CD14-positive monocyte (primary cell): ENCODE measurements around the gene KCNK6. TPM values are rescaled to one million over a fixed set of nuclear protein-coding genes. Genes with fewer than 3 reads are reported as not detected.
"Not testable (repeated sequence)": the region's sequence is repeated elsewhere in the genome, so short reads cannot be mapped to it uniquely, and the experiment has no call there.

Experiments used
- DNase-seq, 3 donors: peaks; one replicate each; pipeline ENCODE4 v3.0.0-alpha.2; 2011 to 2022
- H2AFZ ChIP-seq: 2 replicates; pipeline ENCODE4 v1.6.0; 2012; ENCODE audit warnings: mild to moderate bottlenecking, low read depth, low read length, inconsistent platforms; ENCODE audit not compliant: insufficient read depth, poor library complexity, severe bottlenecking
- H3K27ac ChIP-seq, 2 donors: 1 replicate in 1 of 2; 2 replicates in 1 of 2; pipeline ENCODE4 v1.5.1; 2012 to 2013; ENCODE audit warnings: low read length in 2 of 2, control low read depth in 1 of 2, inconsistent platforms in 1 of 2, low read depth in 1 of 2, mild to moderate bottlenecking in 1 of 2
- H3K27me3 ChIP-seq, 2 donors: one replicate each; pipeline versions ENCODE4 v1.6.0 to v1.6.1; 2011 to 2013; ENCODE audit warnings: low read length in 2 of 2; ENCODE audit not compliant: control insufficient read depth in 2 of 2, insufficient read depth in 2 of 2
- H3K36me3 ChIP-seq, 2 donors: replicated peaks in 1 of 2; 1 replicate in 1 of 2; 2 replicates in 1 of 2; pipeline versions ENCODE4 v1.5.1 to v1.6.1; 2012 to 2013; ENCODE audit warnings: low read length in 2 of 2, control low read depth in 1 of 2, inconsistent platforms in 1 of 2, mild to moderate bottlenecking in 1 of 2; ENCODE audit not compliant: insufficient read depth in 2 of 2, control insufficient read depth in 1 of 2
- H3K4me1 ChIP-seq, 2 donors: 1 replicate in 1 of 2; 2 replicates in 1 of 2; pipeline versions ENCODE4 v1.5.1 to v1.6.1; 2012 to 2013; ENCODE audit warnings: low read length in 2 of 2, control low read depth in 1 of 2, inconsistent platforms in 1 of 2, mild to moderate bottlenecking in 1 of 2, moderate library complexity in 1 of 2; ENCODE audit not compliant: insufficient read depth in 2 of 2, control insufficient read depth in 1 of 2
- H3K4me2 ChIP-seq: replicated peaks from 2 replicates; pipeline ENCODE3; 2012; ENCODE audit warnings: low read length, moderate library complexity, mild to moderate bottlenecking; ENCODE audit not compliant: poor library complexity, severe bottlenecking; ENCODE audit errors: extremely low read depth
- H3K4me3 ChIP-seq, 3 experiments: fragments of 200-600 bp in 1 of 3; sonication (generic) in 1 of 3; replicated peaks in 1 of 3; 1 replicate in 2 of 3; 2 replicates in 1 of 3; pipeline ENCODE4 v1.5.1; 2011 to 2013; ENCODE audit warnings: low read length in 3 of 3, mild to moderate bottlenecking in 3 of 3, control low read depth in 2 of 3, low read depth in 2 of 3, inconsistent platforms in 1 of 3, moderate library complexity in 1 of 3
- H3K79me2 ChIP-seq: 2 replicates; pipeline ENCODE4 v1.6.0; 2012; ENCODE audit warnings: mild to moderate bottlenecking, control low read depth, inconsistent platforms, low read length, moderate library complexity; ENCODE audit not compliant: insufficient read depth
- H3K9ac ChIP-seq: 2 replicates; pipeline ENCODE4 v1.6.0; 2017; ENCODE audit warnings: low read length, mild to moderate bottlenecking; ENCODE audit not compliant: insufficient read depth, poor library complexity, severe bottlenecking
- H3K9me3 ChIP-seq, 2 donors: replicated peaks in 1 of 2; 1 replicate in 1 of 2; 2 replicates in 1 of 2; pipeline versions ENCODE4 v1.5.1 to v1.6.1; 2012 to 2013; ENCODE audit warnings: low read length in 2 of 2, control low read depth in 1 of 2; ENCODE audit not compliant: control insufficient read depth in 1 of 2, insufficient read depth in 1 of 2
- H4K20me1 ChIP-seq: 2 replicates; pipeline ENCODE4 v1.6.0; 2012; ENCODE audit warnings: mild to moderate bottlenecking, low read length, control low read depth, moderate library complexity; ENCODE audit not compliant: insufficient read depth
- H3K27ac Mint-ChIP-seq, 7 donors: one replicate each; pipeline ENCODE4 v1.8.0; 2020; ENCODE audit warnings: mild to moderate bottlenecking in 7 of 7, mixed read lengths in 7 of 7, moderate library complexity in 6 of 7, inconsistent platforms in 2 of 7
- H3K27me3 Mint-ChIP-seq, 3 donors: one replicate each; pipeline ENCODE4 v1.8.0; 2021 to 2022; ENCODE audit warnings: low read depth in 3 of 3, mild to moderate bottlenecking in 3 of 3, mixed read lengths in 3 of 3, moderate library complexity in 3 of 3, inconsistent platforms in 1 of 3
- H3K36me3 Mint-ChIP-seq, 2 donors: one replicate each; pipeline ENCODE4 v1.8.0; 2020; ENCODE audit warnings: mixed read lengths in 2 of 2, inconsistent platforms in 1 of 2, mild to moderate bottlenecking in 1 of 2
- H3K4me1 Mint-ChIP-seq: one replicate; pipeline ENCODE4 v1.8.0; 2020; ENCODE audit warnings: mild to moderate bottlenecking, mixed read lengths
- H3K4me3 Mint-ChIP-seq, 2 donors: one replicate each; pipeline ENCODE4 v1.8.0; 2020; ENCODE audit warnings: mild to moderate bottlenecking in 2 of 2, mixed read lengths in 2 of 2, moderate library complexity in 1 of 2
- H3K9me3 Mint-ChIP-seq, 7 donors: one replicate each; pipeline ENCODE4 v1.8.0; 2020 to 2022; ENCODE audit warnings: mixed read lengths in 7 of 7, mild to moderate bottlenecking in 6 of 7, moderate library complexity in 6 of 7, inconsistent platforms in 2 of 7
- WGBS: methylation state at CpG from one replicate; pipeline ENCODE4 v1.1.5; 2013; ENCODE audit warnings: missing lambda C conversion rate; ENCODE audit not compliant: insufficient coverage; 5-methylcytosine and 5-hydroxymethylcytosine counted together
- intact Hi-C, 2 donors: fragments of 100-400 bp; cut with micrococcal nuclease; formaldehyde crosslinking; loops; one replicate each; pipeline versions ENCODE4 v1.15.0 to v1.15.1; 2023
- polyA plus RNA-seq, 3 donors: library from polyadenylated mRNA; depleted of rRNA in 1 of 3; unstranded in 2 of 3; stranded (reverse) in 1 of 3; fragments of 300-500 nt in 2 of 3; fragments of >200 nt in 1 of 3; fragmentation: Illumina TruSeq in 2 of 3; gene quantifications; 1 replicate in 2 of 3; 2 replicates in 1 of 3; pipeline ENCODE4 v1.2.3, GENCODE V29; 2012 to 2021
- TF ChIP-seq, protein P1 (sequence below): fragments of 200-600 bp; IDR thresholded peaks from one replicate; pipeline ENCODE4 v1.8.0; 2022; ENCODE audit warnings: antibody characterized with exemption, mild to moderate bottlenecking

Gene KCNK6
- polyA plus RNA-seq, 3 donors: 7.3 to 21.5 (median 8.7) TPM

DNA sequence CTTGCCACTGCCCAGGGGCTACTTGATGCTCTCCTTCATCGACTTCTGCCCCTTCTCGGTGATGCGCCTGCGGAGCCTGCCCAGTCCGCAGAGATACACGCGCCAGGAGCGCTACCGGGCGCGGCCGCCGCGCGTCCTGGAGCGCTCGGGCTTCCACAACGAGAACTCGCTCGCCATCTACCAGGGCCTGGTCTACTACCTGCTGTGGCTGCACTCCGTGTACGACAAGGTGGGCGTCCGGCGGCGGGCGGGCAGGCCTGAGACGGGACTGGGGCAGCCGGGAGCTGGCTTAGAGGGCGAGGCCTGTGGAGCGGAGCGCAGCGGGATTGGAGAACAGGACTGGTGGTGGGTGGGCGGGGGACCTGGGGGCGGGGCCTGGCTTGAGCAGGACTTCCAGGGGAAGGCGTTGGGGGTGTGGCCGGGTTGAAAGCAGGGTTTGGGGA, 42.0 kb downstream of the KCNK6 start:
- H3K4me1 Mint-ChIP-seq: peaks cover 24% of the 10 kb centered on the region
- peak overlapping the region in 3 of 7 donors; percentile 43 to 71 (median 53) for H3K27ac Mint-ChIP-seq
- intact Hi-C loops: no loop called here
- TF ChIP-seq, protein P1, sequence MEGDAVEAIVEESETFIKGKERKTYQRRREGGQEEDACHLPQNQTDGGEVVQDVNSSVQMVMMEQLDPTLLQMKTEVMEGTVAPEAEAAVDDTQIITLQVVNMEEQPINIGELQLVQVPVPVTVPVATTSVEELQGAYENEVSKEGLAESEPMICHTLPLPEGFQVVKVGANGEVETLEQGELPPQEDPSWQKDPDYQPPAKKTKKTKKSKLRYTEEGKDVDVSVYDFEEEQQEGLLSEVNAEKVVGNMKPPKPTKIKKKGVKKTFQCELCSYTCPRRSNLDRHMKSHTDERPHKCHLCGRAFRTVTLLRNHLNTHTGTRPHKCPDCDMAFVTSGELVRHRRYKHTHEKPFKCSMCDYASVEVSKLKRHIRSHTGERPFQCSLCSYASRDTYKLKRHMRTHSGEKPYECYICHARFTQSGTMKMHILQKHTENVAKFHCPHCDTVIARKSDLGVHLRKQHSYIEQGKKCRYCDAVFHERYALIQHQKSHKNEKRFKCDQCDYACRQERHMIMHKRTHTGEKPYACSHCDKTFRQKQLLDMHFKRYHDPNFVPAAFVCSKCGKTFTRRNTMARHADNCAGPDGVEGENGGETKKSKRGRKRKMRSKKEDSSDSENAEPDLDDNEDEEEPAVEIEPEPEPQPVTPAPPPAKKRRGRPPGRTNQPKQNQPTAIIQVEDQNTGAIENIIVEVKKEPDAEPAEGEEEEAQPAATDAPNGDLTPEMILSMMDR: no peak
- under 1% methylated on average over 33 of the region's 37 CpGs for WGBS
- no peaks in the 10 kb centered on the region for H4K20me1 ChIP-seq
- peaks cover 36 to 55% (median 42%) of the 10 kb centered on the region in 3 donors for H3K27me3 Mint-ChIP-seq
- no peaks in the 10 kb centered on the region for H3K36me3 ChIP-seq
- H3K27ac ChIP-seq: no peak overlapping the region
- peaks cover 0 to 41% of the 10 kb centered on the region in 2 donors for H3K27me3 ChIP-seq
- H3K9ac ChIP-seq: peak overlapping the region; percentile 56
- H3K4me2 ChIP-seq: peak overlapping the region; percentile 90
- H3K9me3 Mint-ChIP-seq: peaks cover 0 to 13% (median 7%) of the 10 kb centered on the region in 7 donors
- H3K4me3 Mint-ChIP-seq: peak overlapping the region; percentile 86 to 92
- H3K9me3 ChIP-seq: peaks cover 0 to 4% of the 10 kb centered on the region in 2 donors
- peak overlapping the region; percentile 45 to 88 (median 60) for H3K4me3 ChIP-seq
- peak overlapping the region; percentile 93 for H2AFZ ChIP-seq
- peaks cover 18 to 23% of the 10 kb centered on the region in 2 donors for H3K4me1 ChIP-seq
- no peaks in the 10 kb centered on the region for H3K79me2 ChIP-seq
- DNase-seq: peak; percentile 48 to 57 (median 51)
- peaks cover 0 to 3% of the 10 kb centered on the region in 2 donors for H3K36me3 Mint-ChIP-seq

DNA sequence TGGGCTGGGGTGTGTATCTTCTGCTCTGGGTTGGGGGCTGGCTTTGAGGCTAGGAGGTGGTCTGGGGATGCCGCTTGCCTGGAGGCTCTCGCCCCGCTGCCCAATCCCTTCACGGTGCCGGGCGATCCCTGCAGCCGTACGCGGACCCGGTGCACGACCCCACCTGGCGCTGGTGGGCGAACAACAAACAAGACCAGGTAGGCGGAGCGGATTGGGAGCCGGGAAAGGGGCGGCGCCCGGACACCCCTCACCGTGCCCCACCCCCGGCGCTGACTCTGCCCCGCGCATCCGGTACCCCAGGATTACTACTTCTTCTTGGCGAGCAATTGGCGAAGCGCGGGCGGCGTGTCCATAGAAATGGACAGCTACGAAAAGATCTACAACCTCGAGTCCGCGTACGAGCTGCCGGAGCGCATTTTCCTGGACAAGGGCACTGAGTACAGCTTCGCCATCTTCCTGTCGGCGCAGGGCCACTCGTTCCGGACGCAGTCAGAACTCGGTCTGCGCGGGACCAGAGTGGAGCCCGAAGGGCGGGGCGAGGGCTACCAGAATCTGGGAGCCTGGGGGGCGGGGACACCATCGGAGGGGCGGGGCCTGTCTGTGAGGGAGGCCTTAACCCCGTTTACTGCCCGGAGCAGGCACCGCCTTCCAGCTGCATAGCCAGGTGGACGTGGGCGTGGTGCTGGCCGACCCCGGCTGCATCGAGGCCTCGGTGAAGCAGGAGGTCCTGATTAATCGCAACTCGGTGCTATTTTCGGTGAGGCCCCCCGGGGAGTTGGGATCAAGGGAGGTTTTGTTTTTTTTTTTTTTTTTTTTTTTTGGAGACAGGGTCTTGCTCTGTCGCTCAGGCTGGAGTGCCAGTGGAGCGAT, 42.7 kb downstream of the KCNK6 start:
- peaks cover 0 to 4% of the 10 kb centered on the region in 2 donors for H3K9me3 ChIP-seq
- peak overlapping the region; percentile 90 for H3K4me2 ChIP-seq
- H4K20me1 ChIP-seq: no peaks in the 10 kb centered on the region
- H3K27me3 ChIP-seq: peaks cover 0 to 35% of the 10 kb centered on the region in 2 donors
- peak overlapping the region; percentile 86 to 92 for H3K4me3 Mint-ChIP-seq
- H3K36me3 Mint-ChIP-seq: peaks cover 0 to 3% of the 10 kb centered on the region in 2 donors
- TF ChIP-seq, protein P1: no peak
- no peak overlapping the region for H3K27ac ChIP-seq
- 2% methylated on average over 64 of the region's 68 CpGs for WGBS
- H3K9me3 Mint-ChIP-seq: peaks cover 0 to 13% (median 7%) of the 10 kb centered on the region in 7 donors
- peak; percentile 56 to 69 (median 67) for DNase-seq
- H3K4me1 Mint-ChIP-seq: peaks cover 24% of the 10 kb centered on the region
- peak overlapping the region; percentile 46 for H3K9ac ChIP-seq
- no peaks in the 10 kb centered on the region for H3K79me2 ChIP-seq
- peak overlapping the region; percentile 93 for H2AFZ ChIP-seq
- H3K4me1 ChIP-seq: peaks cover 18 to 23% of the 10 kb centered on the region in 2 donors
- H3K36me3 ChIP-seq: no peaks in the 10 kb centered on the region
- peak overlapping the region in 5 of 7 donors; percentile 25 to 63 (median 50) for H3K27ac Mint-ChIP-seq
- H3K27me3 Mint-ChIP-seq: peaks cover 36 to 52% (median 43%) of the 10 kb centered on the region in 3 donors
- peak overlapping the region; percentile 45 to 88 (median 60) for H3K4me3 ChIP-seq
- intact Hi-C loops: no loop called here

DNA sequence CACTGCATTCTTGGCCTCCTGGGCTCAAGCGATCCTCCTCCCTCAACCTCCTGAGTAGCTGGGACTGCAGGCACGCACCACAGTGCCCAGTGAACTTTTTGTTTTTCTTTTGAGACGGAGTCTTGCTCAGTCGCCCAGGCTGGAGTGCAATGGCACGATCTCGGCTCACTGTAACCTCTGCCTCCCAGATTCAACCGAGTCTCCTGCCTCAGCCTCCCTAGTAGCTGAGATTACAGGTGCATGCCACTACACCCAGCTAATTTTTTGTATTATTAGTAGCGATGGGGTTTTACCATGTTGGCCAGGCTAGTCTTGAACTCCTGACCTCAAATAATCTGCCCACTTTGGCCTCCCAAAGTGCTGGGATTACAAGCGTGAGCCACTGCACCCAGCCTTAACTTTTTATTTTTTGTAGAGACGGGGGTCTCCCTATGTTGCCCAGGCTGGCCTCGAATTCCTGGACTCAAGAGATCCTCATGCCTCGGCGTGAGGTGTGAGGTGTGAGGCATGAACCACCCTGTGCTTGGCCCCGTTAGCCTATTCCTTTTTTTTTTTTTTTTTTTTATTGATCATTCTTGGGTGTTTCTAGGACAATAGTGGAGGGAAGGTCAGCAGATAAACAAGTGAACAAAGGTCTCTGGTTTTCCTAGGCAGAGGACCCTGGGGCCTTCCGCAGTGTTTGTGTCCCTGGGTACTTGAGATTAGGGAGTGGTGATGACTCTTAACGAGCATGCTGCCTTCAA, 43.5 kb downstream of the KCNK6 start:
- Mint-ChIP-seq H3K27ac (peak overlapping the region in 1 of 7 donors; percentile 53), H3K4me3 (peak overlapping the region in 1 of 2 donors; percentile 86), H3K9me3 (peaks cover 0 to 13% (median 7%) of the 10 kb centered on the region in 7 donors), H3K4me1 (peaks cover 24% of the 10 kb centered on the region), H3K27me3 (peaks cover 32 to 44% (median 44%) of the 10 kb centered on the region in 3 donors)
- H3K27ac ChIP-seq, H3K9me3 ChIP-seq, H4K20me1 ChIP-seq, H3K79me2 ChIP-seq, DNase-seq, H3K36me3 Mint-ChIP-seq, H3K36me3 ChIP-seq, intact Hi-C loops, H3K9ac ChIP-seq: not testable (repeated sequence)
- H2AFZ ChIP-seq: peak overlapping the region; percentile 93
- H3K4me2 ChIP-seq: peak overlapping the region; percentile 90
- peaks cover 18 to 23% of the 10 kb centered on the region in 2 donors for H3K4me1 ChIP-seq
- 79% methylated on average over 6 of the region's 16 CpGs for WGBS
- peaks cover 0 to 30% of the 10 kb centered on the region in 2 donors for H3K27me3 ChIP-seq
- H3K4me3 ChIP-seq: peak overlapping the region in 1 of 3 experiments; percentile 88
